Measurements from ENCODE around the gene ZFHX3. TPM values are rescaled to one million over a fixed set of nuclear protein-coding genes. Genes with fewer than 3 reads are reported as not detected.

The ZFHX3 gene
- total and polyA plus RNA-seq, 2 experiments from 2014 or later, result 6.7 to 12.2 TPM

- no peak for DNase-seq (ENCODE audit: low read depth in 1 of 2, low spot score in 1 of 2)
- Histone ChIP-seq H3K36me3 (no peaks in the 10 kb centered on the region), H3K27me3 (no peaks in the 10 kb centered on the region), H3K4me1 (ENCODE audit: low read depth) (peaks cover 10% of the 10 kb centered on the region), H3K27ac (no peak overlapping the region), H3K4me3 (no peak overlapping the region), H3K9me3 (ENCODE audit: low read depth) (no peaks in the 10 kb centered on the region)
- no peak for TF ChIP-seq CTCF (IDR thresholded peaks at IDR 0.05; ENCODE audit: low read depth, low read length)
Measured at GRCh38 chr16:72942021-72942420, 105.9 kb downstream of the ZFHX3 start.

- no peaks in the 10 kb centered on the region for H3K9me3 ChIP-seq (ENCODE audit: low read depth)
- no peak overlapping the region for H3K4me3 ChIP-seq
- no peaks in the 10 kb centered on the region for H3K27me3 ChIP-seq
- peaks cover 4% of the 10 kb centered on the region for H3K4me1 ChIP-seq (ENCODE audit: low read depth)
- no peaks in the 10 kb centered on the region for H3K36me3 ChIP-seq
- no peak for TF ChIP-seq CTCF (IDR thresholded peaks at IDR 0.05; ENCODE audit: low read depth, low read length)
- no peak overlapping the region for H3K27ac ChIP-seq
- no peak for DNase-seq (ENCODE audit: low read depth in 1 of 2, low spot score in 1 of 2)
Measured at GRCh38 chr16:72940886-72941285, 107.0 kb downstream of the ZFHX3 start.

- no peaks in the 10 kb centered on the region for H3K36me3 ChIP-seq
- peak; percentile 34 for TF ChIP-seq CTCF (IDR thresholded peaks at IDR 0.05; ENCODE audit: low read depth, low read length)
- H3K4me1 ChIP-seq (ENCODE audit: low read depth), result peaks cover 4% of the 10 kb centered on the region
- H3K27me3 ChIP-seq, result no peaks in the 10 kb centered on the region
- DNase-seq (ENCODE audit: low read depth in 1 of 2, low spot score in 1 of 2), result peak in 1 of 2 donors; percentile 76
- no peaks in the 10 kb centered on the region for H3K9me3 ChIP-seq (ENCODE audit: low read depth)
- no peak overlapping the region for H3K27ac ChIP-seq
- no peak overlapping the region for H3K4me3 ChIP-seq
Measured at GRCh38 chr16:72939247-72939646, 108.7 kb downstream of the ZFHX3 start.

GRCh38 chr16:72938795-72939164 is 109.1 kb downstream of the ZFHX3 start:
- no peak overlapping the region for H3K27ac ChIP-seq
- H3K4me1 ChIP-seq (ENCODE audit: low read depth), result peaks cover 4% of the 10 kb centered on the region
- peak in 1 of 2 donors; percentile 88 for DNase-seq (ENCODE audit: low read depth in 1 of 2, low spot score in 1 of 2)
- H3K27me3 ChIP-seq, result no peaks in the 10 kb centered on the region
- no peak for TF ChIP-seq CTCF (IDR thresholded peaks at IDR 0.05; ENCODE audit: low read depth, low read length)
- no peak overlapping the region for H3K4me3 ChIP-seq
- no peaks in the 10 kb centered on the region for H3K9me3 ChIP-seq (ENCODE audit: low read depth)
- no peaks in the 10 kb centered on the region for H3K36me3 ChIP-seq

- TF ChIP-seq CTCF (IDR thresholded peaks at IDR 0.05; ENCODE audit: low read depth, low read length), result no peak
- Histone ChIP-seq H3K4me3 (no peak overlapping the region), H3K27ac (no peak overlapping the region), H3K27me3 (no peaks in the 10 kb centered on the region), H3K4me1 (ENCODE audit: low read depth) (peaks cover 4% of the 10 kb centered on the region), H3K36me3 (no peaks in the 10 kb centered on the region), H3K9me3 (ENCODE audit: low read depth) (no peaks in the 10 kb centered on the region)
- DNase-seq (ENCODE audit: low read depth in 1 of 2, low spot score in 1 of 2), result no peak
Measured at GRCh38 chr16:72937916-72938794, 109.8 kb downstream of the ZFHX3 start.

Data from cardiac muscle cell (in vitro differentiated cells and primary cell).